Hepatocyte (in vitro differentiated cells): ENCODE results near the gene MRPL20. TPM values are rescaled to one million over a fixed set of nuclear protein-coding genes. Genes with fewer than 3 reads are reported as not detected.
A peak's percentile ranks its signal among the peaks of the same experiment; 100 is the strongest.

ENCODE experiments used
- DNase-seq: peaks from one replicate; pipeline ENCODE4 v3.0.0-alpha.2; 2016; ENCODE audit warnings: low spot score
- H2AFZ ChIP-seq: fragments of 200-600 bp; sonication (generic); 2 replicates; pipeline ENCODE4 v1.6.0; 2016; ENCODE audit warnings: antibody characterized with exemption, mild to moderate bottlenecking
- H3K27ac ChIP-seq: fragments of 200-600 bp; sonication (generic); 2 replicates; pipeline ENCODE4 v1.5.1; 2016; ENCODE audit warnings: mild to moderate bottlenecking
- H3K27me3 ChIP-seq: fragments of 200-600 bp; sonication (generic); 2 replicates; pipeline ENCODE4 v1.6.1; 2016
- H3K36me3 ChIP-seq: fragments of 200-600 bp; sonication (generic); replicated peaks from 2 replicates; pipeline ENCODE4 v1.5.1; 2016; ENCODE audit warnings: low read depth; ENCODE audit not compliant: insufficient read depth
- H3K4me1 ChIP-seq: fragments of 200-600 bp; sonication (generic); 2 replicates; pipeline ENCODE4 v1.5.1; 2016; ENCODE audit warnings: mild to moderate bottlenecking, moderate library complexity; ENCODE audit not compliant: insufficient read depth
- H3K4me2 ChIP-seq: fragments of 200-600 bp; sonication (generic); 2 replicates; pipeline ENCODE4 v1.6.0; 2016
- H3K4me3 ChIP-seq: fragments of 200-600 bp; sonication (generic); 2 replicates; pipeline ENCODE4 v1.5.1; 2016; ENCODE audit warnings: mild to moderate bottlenecking
- H3K79me2 ChIP-seq: fragments of 200-600 bp; sonication (generic); 2 replicates; pipeline ENCODE4 v1.6.0; 2017; ENCODE audit warnings: mild to moderate bottlenecking
- H3K9me2 ChIP-seq: fragments of 200-600 bp; sonication (generic); replicated peaks from 2 replicates; pipeline ENCODE4 v1.6.0; 2017; ENCODE audit warnings: mild to moderate bottlenecking; ENCODE audit not compliant: insufficient read depth
- H3K9me3 ChIP-seq: fragments of 200-600 bp; sonication (generic); 2 replicates; pipeline ENCODE4 v1.5.1; 2016; ENCODE audit warnings: low read depth, mild to moderate bottlenecking
- H4K20me1 ChIP-seq: fragments of 200-600 bp; sonication (generic); 2 replicates; pipeline ENCODE4 v1.6.0; 2016; ENCODE audit warnings: mild to moderate bottlenecking; ENCODE audit not compliant: insufficient read depth, poor library complexity, severe bottlenecking
- EZH2 ChIP-seq: fragments of 200-600 bp; sonication (generic); IDR thresholded peaks from 2 replicates; pipeline ENCODE4 v1.6.1; 2016; ENCODE audit warnings: antibody characterized with exemption, mild to moderate bottlenecking, borderline replicate concordance
- EZH2phosphoT487 ChIP-seq: fragments of 200-600 bp; sonication (generic); IDR thresholded peaks from one replicate; pipeline ENCODE4 v1.6.1; 2018; ENCODE audit warnings: antibody characterized with exemption, mild to moderate bottlenecking, low read depth, moderate library complexity; ENCODE audit not compliant: unreplicated experiment, severe bottlenecking
- WGBS: methylation state at CpG from one replicate; pipeline ENCODE4 v1.1.6; 2016; ENCODE audit warnings: low lambda C conversion rate; ENCODE audit errors: missing lambda C conversion rate; 5-methylcytosine and 5-hydroxymethylcytosine counted together
- polyA plus RNA-seq: library from polyadenylated mRNA; unstranded; fragments of >200 nt; fragmentation: Nextera tagmentation; extraction: Ambion mirVana; gene quantifications from 2 replicates; pipeline ENCODE4 v1.2.1, GENCODE V29; 2016
- total RNA-seq: library from RNA; depleted of rRNA; stranded (reverse); fragments of >200 nt; gene quantifications from 2 replicates; pipeline ENCODE4 v1.2.3, GENCODE V29; 2014
- TF ChIP-seq, protein P1 (sequence below): fragments of 200-600 bp; sonication (generic); IDR thresholded peaks from 2 replicates; pipeline ENCODE4 v1.5.1; 2016; ENCODE audit warnings: antibody characterized with exemption, mild to moderate bottlenecking; ENCODE audit not compliant: poor library complexity

Gene MRPL20
- total and polyA plus RNA-seq, 2 experiments from 2014 or later, result 107 to 193 TPM

DNA sequence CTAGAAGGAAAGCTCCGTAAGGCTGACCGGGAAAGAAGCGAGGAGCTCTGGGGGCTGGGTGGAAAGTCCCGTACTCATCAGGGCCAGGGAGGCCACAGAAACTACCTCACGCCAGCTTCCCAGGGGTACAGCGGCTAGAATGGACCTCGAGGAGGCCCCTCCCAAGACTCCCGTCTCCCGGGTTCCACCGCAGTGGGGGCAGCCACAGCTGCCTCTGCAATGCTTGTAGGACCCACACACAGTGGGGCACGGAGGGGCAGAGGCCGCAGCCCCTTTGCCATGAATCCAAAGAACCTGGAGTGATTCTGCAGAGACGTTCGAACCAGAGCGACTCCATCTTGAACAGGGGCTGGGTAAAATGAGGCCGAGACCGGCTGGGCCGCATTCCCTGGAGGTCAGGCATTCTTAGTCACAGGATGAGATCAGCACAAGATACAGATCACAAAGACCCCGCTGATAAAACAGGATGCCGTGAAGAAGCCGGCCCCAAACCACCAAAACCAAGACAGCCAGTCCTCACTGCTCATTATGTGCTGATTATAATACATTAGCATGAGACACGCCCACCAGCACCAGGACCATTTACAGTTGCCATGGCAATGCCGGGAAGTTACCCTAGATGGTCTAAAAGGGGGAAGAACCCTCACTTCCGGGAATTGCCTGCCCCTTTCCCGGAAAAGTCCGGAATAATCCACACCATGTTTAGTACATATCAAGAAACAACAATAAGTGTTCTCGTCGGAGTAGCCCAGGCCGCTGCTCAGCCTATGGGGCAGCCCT lies 15.6 kb upstream of the MRPL20 start:
- TF ChIP-seq EZH2, result no peak
- no peak for TF ChIP-seq EZH2phosphoT487
- TF ChIP-seq, protein P1, sequence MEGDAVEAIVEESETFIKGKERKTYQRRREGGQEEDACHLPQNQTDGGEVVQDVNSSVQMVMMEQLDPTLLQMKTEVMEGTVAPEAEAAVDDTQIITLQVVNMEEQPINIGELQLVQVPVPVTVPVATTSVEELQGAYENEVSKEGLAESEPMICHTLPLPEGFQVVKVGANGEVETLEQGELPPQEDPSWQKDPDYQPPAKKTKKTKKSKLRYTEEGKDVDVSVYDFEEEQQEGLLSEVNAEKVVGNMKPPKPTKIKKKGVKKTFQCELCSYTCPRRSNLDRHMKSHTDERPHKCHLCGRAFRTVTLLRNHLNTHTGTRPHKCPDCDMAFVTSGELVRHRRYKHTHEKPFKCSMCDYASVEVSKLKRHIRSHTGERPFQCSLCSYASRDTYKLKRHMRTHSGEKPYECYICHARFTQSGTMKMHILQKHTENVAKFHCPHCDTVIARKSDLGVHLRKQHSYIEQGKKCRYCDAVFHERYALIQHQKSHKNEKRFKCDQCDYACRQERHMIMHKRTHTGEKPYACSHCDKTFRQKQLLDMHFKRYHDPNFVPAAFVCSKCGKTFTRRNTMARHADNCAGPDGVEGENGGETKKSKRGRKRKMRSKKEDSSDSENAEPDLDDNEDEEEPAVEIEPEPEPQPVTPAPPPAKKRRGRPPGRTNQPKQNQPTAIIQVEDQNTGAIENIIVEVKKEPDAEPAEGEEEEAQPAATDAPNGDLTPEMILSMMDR, result no peak
- no peak overlapping the region for H3K27ac ChIP-seq

GRCh38 chr1:1421907-1422464 lies 14.9 kb upstream of the MRPL20 start:
- H3K79me2 ChIP-seq, result no peaks in the 10 kb centered on the region
- TF ChIP-seq, protein P1, result no peak
- TF ChIP-seq EZH2, result no peak
- no peak overlapping the region for H2AFZ ChIP-seq
- no peaks in the 10 kb centered on the region for H3K9me3 ChIP-seq
- H3K27me3 ChIP-seq, result no peaks in the 10 kb centered on the region
- no peak overlapping the region for H3K4me2 ChIP-seq
- H3K4me3 ChIP-seq, result no peak overlapping the region
- H3K4me1 ChIP-seq, result peaks cover 4% of the 10 kb centered on the region
- 79% methylated on average over 4 of the region's 7 CpGs for WGBS
- DNase-seq, result no peak
- no peaks in the 10 kb centered on the region for H3K36me3 ChIP-seq
- H3K27ac ChIP-seq, result no peak overlapping the region
- no peaks in the 10 kb centered on the region for H4K20me1 ChIP-seq
- no peaks in the 10 kb centered on the region for H3K9me2 ChIP-seq

More for the DNA sequence above, 15.6 kb upstream of the MRPL20 start:
- no peaks in the 10 kb centered on the region for H3K79me2 ChIP-seq
- no peaks in the 10 kb centered on the region for H4K20me1 ChIP-seq
- DNase-seq, result no peak
- H3K27me3 ChIP-seq, result no peaks in the 10 kb centered on the region
- H2AFZ ChIP-seq, result no peak overlapping the region
- H3K4me1 ChIP-seq, result peaks cover 4% of the 10 kb centered on the region
- no peaks in the 10 kb centered on the region for H3K9me3 ChIP-seq
- H3K4me3 ChIP-seq, result no peak overlapping the region
- H3K36me3 ChIP-seq, result no peaks in the 10 kb centered on the region
- H3K4me2 ChIP-seq, result no peak overlapping the region
- no peaks in the 10 kb centered on the region for H3K9me2 ChIP-seq
- 64% methylated on average over 29 of the region's 29 CpGs for WGBS

- Histone ChIP-seq H3K27me3 (no peaks in the 10 kb centered on the region), H3K36me3 (no peaks in the 10 kb centered on the region), H4K20me1 (no peaks in the 10 kb centered on the region), H3K4me2 (peak within 1 kb of the TSS; percentile 51), H3K4me1 (no peaks in the 10 kb centered on the region), H2AFZ (no peak within 1 kb of the TSS), H3K4me3 (no peak within 1 kb of the TSS), H3K9me3 (no peaks in the 10 kb centered on the region), H3K9me2 (no peaks in the 10 kb centered on the region), H3K79me2 (no peaks in the 10 kb centered on the region), H3K27ac (peak within 1 kb of the TSS; percentile 63)
- no peak for DNase-seq
- TF ChIP-seq EZH2 (no peak), EZH2phosphoT487 (no peak)
- TF ChIP-seq, protein P1, result no peak
- WGBS, result 81% methylated on average over 18 of the region's 18 CpGs
Measured at GRCh38 chr1:1421147-1421906, 14.2 kb upstream of the MRPL20 start, which contains the start of gene ANKRD65. TSS of gene ANKRD65 (minus strand) at chr1:1421276. CDS start at chr1:1421005, 271 bp downstream.
